MCF 10A (cell line): Measurements from ENCODE around the gene LHFPL2. TPM values are rescaled to one million over a fixed set of nuclear protein-coding genes. Genes with fewer than 3 reads are reported as not detected.

Experiments used
- BruUV-seq: library from RNA; stranded (reverse); fragments of 400-500 nt; replicated peaks from 2 replicates; lab custom pipeline; 2021; lab: Mats Ljungman, UMichigan
- CTCF ChIA-PET: fragments of 300-600 bp; sonication (Branson Sonifier 250); formaldehyde crosslinking; extraction: SDS; loops from one replicate; lab custom pipeline; 2021; ENCODE audit warnings: antibody characterized with exemption, inconsistent platforms; lab: Yijun Ruan, JAX
- POLR2A ChIA-PET: fragments of 300-600, 350-650 bp; sonication (Branson Sonifier 250); formaldehyde crosslinking; extraction: SDS; loops from one replicate; lab custom pipeline; 2020; ENCODE audit warnings: antibody characterized with exemption, inconsistent platforms; lab: Yijun Ruan, JAX
- DNase-seq: peaks from one replicate; pipeline ENCODE4 v3.0.0-alpha.2; 2018; ENCODE audit not compliant: unreplicated experiment
- H3K27ac Mint-ChIP-seq: one replicate; pipeline ENCODE4 v1.8.0; 2022; ENCODE audit warnings: mild to moderate bottlenecking, low read depth, mixed read lengths; ENCODE audit not compliant: unreplicated experiment
- H3K27me3 Mint-ChIP-seq: one replicate; pipeline ENCODE4 v1.8.0; 2022; ENCODE audit warnings: mixed read lengths; ENCODE audit not compliant: insufficient read depth, unreplicated experiment
- H3K36me3 Mint-ChIP-seq: one replicate; pipeline ENCODE4 v1.8.0; 2022; ENCODE audit warnings: mild to moderate bottlenecking, moderate library complexity, mixed read lengths; ENCODE audit not compliant: insufficient read depth, unreplicated experiment
- H3K4me1 Mint-ChIP-seq: one replicate; pipeline ENCODE4 v1.8.0; 2022; ENCODE audit warnings: mixed read lengths; ENCODE audit not compliant: insufficient read depth, unreplicated experiment
- H3K4me3 Mint-ChIP-seq: one replicate; pipeline ENCODE4 v1.8.0; 2022; ENCODE audit warnings: mild to moderate bottlenecking, moderate library complexity, mixed read lengths; ENCODE audit not compliant: unreplicated experiment
- H3K9me3 Mint-ChIP-seq: one replicate; pipeline ENCODE4 v1.8.0; 2022; ENCODE audit warnings: mixed read lengths; ENCODE audit not compliant: unreplicated experiment
- CTCF ChIP-seq: fragments of 200-600 bp; IDR thresholded peaks from one replicate; pipeline ENCODE4 v1.8.0; 2022; ENCODE audit warnings: antibody characterized with exemption, mild to moderate bottlenecking; ENCODE audit not compliant: unreplicated experiment
- intact Hi-C: fragments of 100-400 bp; cut with micrococcal nuclease; formaldehyde crosslinking; loops from 2 replicates; pipeline ENCODE4 v1.14.1; 2022
- total RNA-seq: library from RNA; stranded (reverse); gene quantifications from 2 replicates; pipeline ENCODE4 v1.2.3, GENCODE V29; 2022

The LHFPL2 gene
- total RNA-seq, 1 experiment from 2014 or later: 45.9 TPM

DNA sequence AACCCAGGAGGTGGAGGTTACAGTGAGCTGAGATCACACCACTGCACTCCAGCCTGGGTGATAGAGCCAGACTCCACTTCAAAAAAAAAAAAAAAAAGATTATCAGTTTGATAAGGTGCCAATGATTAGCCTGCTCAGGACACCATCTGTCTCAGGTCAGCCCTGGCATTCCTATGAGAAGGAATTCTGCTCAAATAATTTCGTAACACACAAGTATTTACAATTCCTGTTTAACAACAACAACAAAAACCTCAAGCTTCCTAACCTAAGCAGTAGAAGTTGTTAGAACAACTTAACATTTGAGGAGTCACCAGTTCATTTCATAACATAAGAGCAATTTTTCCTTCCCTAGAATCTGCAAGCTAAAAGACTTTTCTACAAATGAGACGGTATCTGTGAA lies 85.0 kb downstream of the LHFPL2 start:
- Mint-ChIP-seq H3K27ac (no peak overlapping the region), H3K27me3 (no peaks in the 10 kb centered on the region), H3K4me3 (no peak overlapping the region), H3K36me3 (peaks cover 24% of the 10 kb centered on the region), H3K9me3 (no peaks in the 10 kb centered on the region), H3K4me1 (peaks cover 10% of the 10 kb centered on the region)
- BruUV-seq: no TSS peak
- ChIA-PET CTCF (interaction anchor here (0.6 kb wide), 2 partner anchors 33 to 377 kb away, joined by 3 to 4 read pairs; no protein-coding TSS in a partner anchor), POLR2A (interaction anchor here (0.6 to 1.2 kb wide), 2 partner anchors 16 to 38 kb away, joined by 3 read pairs; no protein-coding TSS in a partner anchor)
- intact Hi-C loops: no loop called here
- no peak for TF ChIP-seq CTCF
- DNase-seq: no peak

DNA sequence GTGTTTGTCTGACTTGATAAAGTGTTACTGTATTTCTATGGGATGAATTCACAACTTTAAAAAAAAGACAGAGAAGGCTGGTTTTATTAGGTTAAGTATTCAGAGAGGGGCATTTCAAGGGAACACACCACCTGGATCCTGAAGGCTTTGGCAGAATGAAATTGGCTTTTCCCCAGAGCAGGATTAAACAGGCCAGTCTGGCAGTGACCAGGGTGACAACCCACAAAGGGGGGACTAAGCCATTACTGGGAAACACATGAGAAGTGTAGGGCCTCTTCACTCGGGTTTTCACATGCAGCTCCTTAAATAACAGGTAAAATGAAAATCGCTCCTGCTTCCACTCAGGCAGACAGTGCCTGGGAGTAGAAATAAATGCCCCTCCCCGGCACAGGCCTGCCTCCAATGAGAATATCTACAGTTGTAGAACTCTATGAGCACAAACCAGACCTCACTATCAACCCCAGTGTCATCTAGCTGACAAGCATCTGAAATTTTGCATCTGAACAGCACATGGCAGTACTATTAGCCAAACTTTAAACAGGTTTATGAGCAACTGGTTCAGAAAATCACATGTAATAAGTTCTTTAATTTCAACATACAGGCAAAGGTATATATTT lies 85.8 kb downstream of the LHFPL2 start:
- peaks cover 2% of the 10 kb centered on the region for H3K4me1 Mint-ChIP-seq
- ChIA-PET POLR2A (no interaction called here), CTCF (no interaction called here)
- H3K36me3 Mint-ChIP-seq: peaks cover 24% of the 10 kb centered on the region
- H3K9me3 Mint-ChIP-seq: no peaks in the 10 kb centered on the region
- H3K27me3 Mint-ChIP-seq: no peaks in the 10 kb centered on the region
- H3K27ac Mint-ChIP-seq: peak overlapping the region; percentile 31
- BruUV-seq: no TSS peak
- TF ChIP-seq CTCF: no peak
- intact Hi-C loops: no loop called here
- DNase-seq: no peak
- no peak overlapping the region for H3K4me3 Mint-ChIP-seq

GRCh38 chr5:78562001-78562400 lies 86.6 kb downstream of the LHFPL2 start:
- Mint-ChIP-seq H3K9me3 (no peaks in the 10 kb centered on the region), H3K4me1 (no peaks in the 10 kb centered on the region), H3K27me3 (no peaks in the 10 kb centered on the region), H3K36me3 (peaks cover 24% of the 10 kb centered on the region), H3K4me3 (no peak overlapping the region), H3K27ac (no peak overlapping the region)
- DNase-seq: no peak
- ChIA-PET POLR2A (no interaction called here), CTCF (no interaction called here)
- intact Hi-C loops: no loop called here
- no TSS peak for BruUV-seq
- TF ChIP-seq CTCF: no peak

DNA sequence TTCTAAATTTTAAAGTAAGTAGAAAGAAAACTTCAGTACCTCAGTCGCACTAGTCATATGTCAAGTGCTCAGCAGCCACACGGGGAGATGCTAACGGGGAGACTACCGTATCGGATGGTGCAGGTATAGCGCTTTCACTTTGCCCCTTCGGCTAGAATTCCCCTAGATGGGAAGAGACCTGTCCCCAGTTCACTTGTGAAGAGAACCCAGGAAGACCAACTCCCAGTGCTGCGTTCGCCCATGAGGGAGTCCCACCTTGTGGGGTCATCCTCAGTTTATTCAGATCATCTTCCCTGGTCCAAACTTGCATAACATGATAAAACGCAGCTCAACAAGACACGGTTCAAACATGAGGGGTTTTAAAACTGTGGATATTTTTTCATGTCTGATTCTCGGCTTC lies 87.3 kb downstream of the LHFPL2 start:
- CTCF ChIA-PET: no interaction called here
- H3K27ac Mint-ChIP-seq: no peak overlapping the region
- intact Hi-C loops: no loop called here
- peaks cover 18% of the 10 kb centered on the region for H3K36me3 Mint-ChIP-seq
- no peak overlapping the region for H3K4me3 Mint-ChIP-seq
- no TSS peak for BruUV-seq
- no peaks in the 10 kb centered on the region for H3K9me3 Mint-ChIP-seq
- H3K27me3 Mint-ChIP-seq: no peaks in the 10 kb centered on the region
- H3K4me1 Mint-ChIP-seq: no peaks in the 10 kb centered on the region
- POLR2A ChIA-PET: no interaction called here
- no peak for TF ChIP-seq CTCF
- no peak for DNase-seq
